Measurements from ENCODE around the gene HBE1.
"Not testable (repeated sequence)": the region's sequence is repeated elsewhere in the genome, so short reads cannot be mapped to it uniquely, and the experiment has no call there.

DNA sequence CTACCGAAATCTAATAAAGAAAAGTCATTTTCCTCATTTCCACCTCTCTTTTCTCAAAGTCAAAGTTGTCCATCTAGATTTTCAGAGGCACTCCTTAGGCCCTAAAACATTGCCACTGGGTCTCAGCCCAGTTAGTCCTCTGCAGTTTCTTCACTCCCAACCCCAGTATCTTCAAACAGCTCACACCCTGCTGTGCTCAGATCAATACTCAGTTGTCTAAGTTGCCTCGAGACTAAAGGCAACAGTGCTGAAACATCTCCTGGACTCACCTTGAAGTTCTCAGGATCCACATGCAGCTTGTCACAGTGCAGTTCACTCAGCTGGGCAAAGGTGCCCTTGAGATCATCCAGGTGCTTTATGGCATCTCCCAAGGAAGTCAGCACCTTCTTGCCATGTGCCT, 15.7 kb downstream of the HBE1 start:
- TF ChIP-seq EP300 (IDR thresholded peaks at IDR 0.05; ENCODE audit: borderline replicate concordance in 1 of 2, low read depth in 2 of 2, low read length in 2 of 2); JUN (IDR thresholded peaks at IDR 0.05; ENCODE audit: low read depth, low read length); POLR2AphosphoS5 (IDR thresholded peaks at IDR 0.05; ENCODE audit: low read depth, low read length); TAF1 (IDR thresholded peaks at IDR 0.05; ENCODE audit: low read depth, low read length); POLR2A (IDR thresholded peaks at IDR 0.05; ENCODE audit: control extremely low read depth in 1 of 2, low read depth in 2 of 2, low read length in 2 of 2); EZH2 (IDR thresholded peaks at IDR 0.05; ENCODE audit: low read depth, low read length, severe bottlenecking); ZNF274 (IDR thresholded peaks at IDR 0.05; ENCODE audit: borderline replicate concordance, extremely low read depth, low read length); SP2 (IDR thresholded peaks at IDR 0.05; ENCODE audit: low read length); SIN3A (conservative IDR thresholded peaks at IDR 0.05 in 1 of 2, IDR thresholded peaks at IDR 0.05 in 1 of 2; ENCODE audit: low read depth in 1 of 2, low read length in 2 of 2): not testable (repeated sequence)
- TF ChIP-seq, protein P1, sequence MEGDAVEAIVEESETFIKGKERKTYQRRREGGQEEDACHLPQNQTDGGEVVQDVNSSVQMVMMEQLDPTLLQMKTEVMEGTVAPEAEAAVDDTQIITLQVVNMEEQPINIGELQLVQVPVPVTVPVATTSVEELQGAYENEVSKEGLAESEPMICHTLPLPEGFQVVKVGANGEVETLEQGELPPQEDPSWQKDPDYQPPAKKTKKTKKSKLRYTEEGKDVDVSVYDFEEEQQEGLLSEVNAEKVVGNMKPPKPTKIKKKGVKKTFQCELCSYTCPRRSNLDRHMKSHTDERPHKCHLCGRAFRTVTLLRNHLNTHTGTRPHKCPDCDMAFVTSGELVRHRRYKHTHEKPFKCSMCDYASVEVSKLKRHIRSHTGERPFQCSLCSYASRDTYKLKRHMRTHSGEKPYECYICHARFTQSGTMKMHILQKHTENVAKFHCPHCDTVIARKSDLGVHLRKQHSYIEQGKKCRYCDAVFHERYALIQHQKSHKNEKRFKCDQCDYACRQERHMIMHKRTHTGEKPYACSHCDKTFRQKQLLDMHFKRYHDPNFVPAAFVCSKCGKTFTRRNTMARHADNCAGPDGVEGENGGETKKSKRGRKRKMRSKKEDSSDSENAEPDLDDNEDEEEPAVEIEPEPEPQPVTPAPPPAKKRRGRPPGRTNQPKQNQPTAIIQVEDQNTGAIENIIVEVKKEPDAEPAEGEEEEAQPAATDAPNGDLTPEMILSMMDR (IDR thresholded peaks at IDR 0.05; ENCODE audit: control extremely low read depth in 1 of 3, insufficient read depth in 1 of 3, low read depth in 1 of 3, low read length in 3 of 3) = not testable (repeated sequence)
- TF ChIP-seq, protein P2, sequence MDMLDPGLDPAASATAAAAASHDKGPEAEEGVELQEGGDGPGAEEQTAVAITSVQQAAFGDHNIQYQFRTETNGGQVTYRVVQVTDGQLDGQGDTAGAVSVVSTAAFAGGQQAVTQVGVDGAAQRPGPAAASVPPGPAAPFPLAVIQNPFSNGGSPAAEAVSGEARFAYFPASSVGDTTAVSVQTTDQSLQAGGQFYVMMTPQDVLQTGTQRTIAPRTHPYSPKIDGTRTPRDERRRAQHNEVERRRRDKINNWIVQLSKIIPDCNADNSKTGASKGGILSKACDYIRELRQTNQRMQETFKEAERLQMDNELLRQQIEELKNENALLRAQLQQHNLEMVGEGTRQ (IDR thresholded peaks at IDR 0.05; ENCODE audit: low read length) = not testable (repeated sequence)

Data from H1 (cell line).